HPDE6-E6E7 (cell line): Measurements from ENCODE around the gene PHEX.

Experiments
- DNase-seq: peaks from one replicate; pipeline ENCODE4 v3.0.0; 2011; ENCODE audit warnings: missing footprints; ENCODE audit errors: extremely low spot score

Gene PHEX

GRCh38 chrX:22105231-22105630 is 73.1 kb downstream of the PHEX start:
- DNase-seq: no peak

DNA sequence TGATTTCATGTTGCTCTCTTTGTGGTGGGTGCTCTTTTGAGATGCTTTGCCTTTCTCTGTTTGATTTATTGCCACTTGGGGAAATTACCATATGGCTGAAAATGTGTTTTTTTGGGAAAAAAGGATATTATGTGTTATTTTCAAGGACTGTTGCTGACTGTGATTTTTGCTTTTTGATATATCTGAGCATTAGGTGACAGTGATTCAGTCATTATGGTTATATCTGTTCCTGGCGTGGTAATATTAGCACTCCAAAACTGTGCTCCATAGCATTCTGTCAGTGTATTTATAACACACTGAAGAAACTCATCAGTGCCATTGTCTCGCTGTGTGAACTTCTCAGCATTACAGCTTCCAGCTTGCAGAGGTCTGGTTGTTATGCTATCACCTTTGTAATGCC is 73.8 kb downstream of the PHEX start:
- no peak for DNase-seq

GRCh38 chrX:22109442-22109841 is 77.3 kb downstream of the PHEX start:
- DNase-seq: no peak

DNA sequence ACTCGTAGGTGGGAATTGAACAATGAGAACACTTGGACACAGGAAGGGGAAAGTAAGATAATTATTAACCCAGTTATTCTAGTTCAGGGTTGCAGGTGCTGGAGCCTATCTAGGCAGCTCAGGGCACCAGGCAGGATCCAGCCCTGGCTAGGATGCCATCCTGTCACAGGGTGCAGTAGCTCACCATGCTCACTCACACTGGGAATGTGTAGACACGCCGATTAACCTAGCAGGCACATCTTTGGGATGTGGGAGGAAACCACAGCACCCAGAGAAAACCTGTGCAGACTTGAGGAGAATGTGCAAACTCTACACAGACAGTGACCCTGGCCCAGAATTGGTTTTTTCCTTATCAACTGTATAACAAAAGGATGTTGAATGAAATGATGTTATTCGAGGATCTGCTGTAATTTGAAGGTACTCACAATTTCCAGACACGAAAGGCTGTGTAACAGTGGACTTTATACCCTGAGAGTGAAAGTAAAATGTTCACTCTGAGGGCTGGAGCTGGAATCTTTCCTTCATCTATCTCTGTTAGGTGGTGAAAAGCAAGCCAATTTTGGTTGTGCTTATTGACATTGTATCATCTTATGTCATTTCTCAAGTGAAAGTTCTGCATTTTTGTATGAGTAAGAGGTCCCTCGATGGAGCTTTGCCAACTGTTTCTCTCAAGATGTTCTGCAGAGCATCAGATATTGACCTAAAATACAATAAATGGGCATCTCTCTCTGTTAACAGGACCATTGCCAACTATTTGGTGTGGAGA is 78.8 kb downstream of the PHEX start:
- DNase-seq: no peak

DNA sequence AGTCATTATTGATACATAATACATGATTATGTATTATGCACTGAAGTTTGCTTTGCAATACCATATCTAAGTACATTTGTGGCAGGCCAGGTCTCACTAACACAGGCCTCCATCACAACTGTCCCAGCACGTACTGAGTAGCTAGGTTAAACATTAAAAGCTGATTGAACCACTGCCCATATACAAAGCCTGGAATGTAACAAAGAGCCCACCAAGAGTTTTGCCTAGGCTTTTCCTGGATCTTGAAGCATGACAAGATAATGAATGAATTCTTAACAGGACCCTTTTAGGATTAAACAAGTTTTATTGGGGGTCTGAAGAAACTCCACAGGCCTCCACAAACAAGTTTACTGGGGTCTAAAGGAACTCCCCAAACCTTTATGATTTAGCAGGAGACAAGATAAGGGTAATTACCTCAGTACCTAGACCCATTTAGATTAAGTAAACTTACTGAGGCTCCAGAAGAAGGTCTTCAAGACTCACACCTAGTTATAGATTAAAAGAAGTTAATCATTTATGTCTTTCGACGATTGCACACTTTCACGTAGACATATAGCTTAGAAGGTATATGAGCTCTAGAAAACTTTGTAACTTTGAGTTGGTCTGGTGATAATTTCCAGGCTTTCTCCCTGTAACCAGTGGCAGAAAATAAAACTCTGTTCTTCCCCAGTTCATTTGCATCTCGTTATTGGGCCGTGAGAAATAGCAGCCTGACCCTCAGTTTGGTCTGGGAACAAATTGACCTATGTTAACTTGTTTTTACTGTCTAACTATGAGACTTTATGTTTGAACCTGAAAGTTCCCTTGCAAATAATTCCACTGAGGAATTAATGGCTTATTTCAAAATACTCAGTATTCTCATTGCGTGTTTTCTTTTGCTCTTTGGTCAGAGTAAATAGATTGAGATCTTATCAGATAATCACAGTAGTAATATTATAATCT is 84.8 kb downstream of the PHEX start:
- no peak for DNase-seq

GRCh38 chrX:22117633-22118032 is 85.5 kb downstream of the PHEX start:
- DNase-seq: no peak

DNA sequence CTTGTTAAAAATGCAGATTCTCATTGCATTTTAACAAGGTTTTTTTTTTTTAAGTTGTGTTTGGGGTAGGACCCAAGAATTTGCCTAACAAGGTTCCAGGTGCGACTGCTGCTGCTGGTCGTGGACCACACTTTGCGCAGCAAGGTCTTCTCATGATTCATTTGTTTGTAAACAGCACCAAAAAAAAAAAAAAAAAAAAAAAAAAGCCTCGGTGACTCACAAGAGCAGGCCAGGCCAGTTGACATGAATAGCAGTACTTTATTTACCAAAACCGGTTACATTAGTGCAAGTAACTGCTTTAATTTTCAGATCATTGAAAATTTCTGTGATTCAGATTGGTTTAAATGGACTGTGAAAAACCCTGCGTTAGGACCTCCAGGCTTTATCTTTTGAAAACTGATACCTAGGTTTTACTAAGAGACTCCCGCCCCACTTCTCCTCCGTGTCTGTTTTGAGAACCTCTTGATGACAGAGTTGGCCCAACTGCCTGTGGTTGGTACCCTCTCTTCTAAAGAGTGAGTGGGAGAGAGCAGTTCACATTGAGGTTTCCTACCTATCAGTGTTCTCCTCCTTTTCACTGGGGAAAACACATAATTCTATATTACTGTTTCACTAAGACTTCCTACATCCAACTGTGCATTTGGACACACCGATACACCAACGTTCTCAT is 86.2 kb downstream of the PHEX start:
- DNase-seq: peak; percentile 64

DNA sequence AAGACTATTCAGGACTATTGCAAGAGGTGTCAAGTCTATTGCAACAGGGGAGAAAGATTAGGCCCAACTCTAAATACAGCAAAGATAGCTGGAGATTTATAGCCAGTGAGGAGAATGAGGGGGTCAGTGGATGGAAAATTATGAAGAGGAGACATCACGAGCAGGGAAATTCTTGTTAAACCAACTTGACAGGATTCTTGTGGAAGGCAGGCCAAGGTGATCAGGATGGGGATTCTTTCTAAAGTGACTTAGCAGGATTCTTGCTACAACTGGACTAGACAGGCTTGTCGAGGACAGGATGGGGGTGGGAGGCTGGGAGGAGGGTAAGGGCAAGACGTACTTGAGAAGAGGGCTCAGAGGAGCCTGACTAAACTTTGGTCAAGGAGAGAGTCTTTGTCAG is 89.0 kb downstream of the PHEX start:
- DNase-seq: no peak

GRCh38 chrX:22122510-22122909 is 90.4 kb downstream of the PHEX start:
- peak; percentile 70 for DNase-seq

GRCh38 chrX:22124098-22124497 is 92.0 kb downstream of the PHEX start:
- peak; percentile 25 for DNase-seq

GRCh38 chrX:22125481-22125880 is 93.4 kb downstream of the PHEX start:
- no peak for DNase-seq

GRCh38 chrX:22126327-22126726 is 94.2 kb downstream of the PHEX start:
- no peak for DNase-seq

GRCh38 chrX:22128961-22129360 is 96.8 kb downstream of the PHEX start:
- no peak for DNase-seq

DNA sequence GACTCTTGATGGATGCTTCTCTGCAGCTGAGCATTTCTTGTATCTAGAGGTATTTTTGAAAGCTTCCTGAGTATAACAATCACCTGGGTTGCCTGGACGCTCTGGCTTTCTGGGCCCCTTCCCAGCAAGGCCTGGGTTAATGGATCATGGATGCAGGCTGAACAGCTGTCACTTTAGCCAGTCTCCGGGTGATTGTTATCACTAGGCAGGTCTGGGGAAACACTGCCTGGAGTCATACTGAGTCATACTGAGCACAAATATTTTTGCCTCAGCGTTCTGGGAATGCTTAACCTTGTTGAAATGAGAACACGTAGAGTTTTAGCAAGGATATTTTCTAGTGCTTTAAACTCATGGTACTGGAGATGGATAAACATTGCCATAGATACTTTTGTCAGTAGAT is 102.6 kb downstream of the PHEX start:
- DNase-seq: peak; percentile 67

DNA sequence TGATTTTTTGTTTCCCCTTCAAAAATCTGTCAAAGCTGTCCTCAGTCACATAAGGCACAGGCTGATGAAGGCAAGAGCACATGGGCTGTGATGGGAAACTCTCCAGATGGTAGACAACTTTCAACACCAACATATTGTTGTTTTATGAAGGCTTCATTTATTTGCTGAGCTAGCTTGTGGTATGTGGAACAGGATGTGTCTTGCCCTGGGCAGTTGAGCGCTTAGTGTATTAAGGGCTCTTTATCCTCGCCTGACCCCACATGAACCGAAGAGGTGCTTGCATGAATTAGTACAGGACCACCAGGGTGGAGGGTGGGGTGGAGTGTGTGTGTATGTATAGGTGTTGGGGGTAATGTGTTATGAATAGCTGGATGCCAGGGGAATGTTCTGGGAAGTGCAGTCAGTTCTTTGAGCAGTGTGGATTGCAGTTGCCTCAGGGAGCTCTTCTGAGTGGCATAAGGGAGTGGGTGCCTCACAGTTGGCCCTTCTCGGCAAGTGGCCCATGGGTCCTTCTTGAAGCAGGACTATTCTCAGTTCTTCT is 103.1 kb downstream of the PHEX start:
- DNase-seq: peak; percentile 34

DNA sequence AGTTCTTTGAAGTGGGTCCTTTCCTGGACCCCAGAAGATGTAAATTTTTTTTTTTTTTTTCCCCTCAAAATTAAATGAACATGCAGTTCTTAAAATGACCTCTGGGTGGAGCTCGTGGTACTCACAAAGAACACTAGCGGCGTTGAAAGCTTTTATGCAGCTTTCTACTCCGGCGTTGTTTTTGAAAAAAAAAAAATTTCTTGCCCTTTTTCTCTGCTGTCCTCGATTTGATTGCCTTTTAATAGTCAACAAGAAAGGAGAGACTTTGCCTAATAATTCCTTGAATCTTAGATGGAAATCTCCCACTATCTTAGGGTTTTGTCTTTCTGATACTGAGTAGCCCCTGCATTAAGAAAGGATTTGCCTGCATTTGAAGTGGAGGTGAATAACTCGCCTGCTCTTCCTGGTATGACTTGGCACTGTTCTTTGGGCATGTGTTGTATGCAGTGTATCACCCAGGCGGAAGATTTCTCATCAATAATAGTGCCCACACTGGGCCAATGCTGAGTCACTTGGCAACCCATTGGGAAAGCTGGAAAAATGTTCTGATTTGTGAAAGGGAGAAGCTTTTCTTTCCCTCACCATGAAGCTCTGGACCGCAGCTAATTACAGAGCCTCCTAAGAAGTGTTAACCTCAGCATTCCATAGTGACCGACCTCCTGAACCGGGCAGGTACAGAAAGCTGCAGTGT is 104.0 kb downstream of the PHEX start:
- peak; percentile 69 for DNase-seq

GRCh38 chrX:22136711-22137110 is 104.6 kb downstream of the PHEX start:
- no peak for DNase-seq

- DNase-seq: no peak
These were observed 107.7 kb downstream of the PHEX start for GRCh38 chrX:22139822-22140221.

- no peak for DNase-seq
These were observed 109.1 kb downstream of the PHEX start for GRCh38 chrX:22141047-22141730.

DNA sequence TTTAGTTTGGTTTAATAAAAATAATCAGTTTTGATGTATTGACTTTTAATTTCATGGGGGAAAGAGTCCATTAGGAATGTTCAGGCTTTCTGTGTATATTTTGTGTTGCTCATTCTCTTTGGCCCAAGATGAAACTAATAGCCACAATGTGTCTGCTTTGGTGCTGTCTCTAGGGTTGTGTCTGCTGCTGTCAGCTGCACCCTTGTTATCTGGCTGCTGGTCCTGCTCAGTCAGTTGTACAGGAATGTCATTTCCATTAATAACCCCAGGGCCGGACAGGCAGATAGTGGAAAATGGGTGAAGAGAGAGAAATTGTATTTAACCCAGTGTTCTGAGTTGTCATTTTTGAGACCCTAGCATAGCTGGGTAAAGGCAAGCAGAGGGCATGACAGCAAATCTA is 115.1 kb downstream of the PHEX start:
- DNase-seq: no peak

DNA sequence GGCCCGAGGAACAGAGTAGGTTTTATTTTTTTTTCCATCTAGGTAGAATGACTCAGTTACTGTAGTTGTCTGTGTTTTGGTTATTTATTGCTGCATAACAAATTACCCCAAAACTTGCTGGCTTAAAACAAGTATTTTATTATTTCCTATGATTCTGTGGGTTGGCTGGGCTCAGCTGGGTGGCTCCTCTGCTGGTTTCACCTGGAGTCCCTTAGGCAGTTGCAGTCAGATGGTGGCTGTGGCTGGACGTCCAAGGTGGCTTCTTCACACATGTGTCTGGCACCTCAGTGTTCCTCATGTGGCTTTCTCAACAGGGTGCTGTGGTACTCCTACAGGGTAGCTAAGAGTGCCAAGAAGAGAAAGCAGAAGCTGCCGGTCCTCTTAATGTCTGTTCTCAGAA is 115.8 kb downstream of the PHEX start:
- DNase-seq: no peak
